HG03432 (cell line): ENCODE data around the gene DNAJB11.
"Not testable (repeated sequence)": the region's sequence is repeated elsewhere in the genome, so short reads cannot be mapped to it uniquely, and the experiment has no call there.

Experiments used
- ATAC-seq: cut with Tn5 transposase; IDR thresholded peaks from one replicate; pipeline ENCODE4 v1.9.1; 2021; ENCODE audit warnings: mild to moderate bottlenecking, moderate library complexity; ENCODE audit not compliant: unreplicated experiment

Gene DNAJB11

GRCh38 chr3:186617036-186617946 lies 46.8 kb downstream of the DNAJB11 start:
- ATAC-seq, result peak; percentile 98

GRCh38 chr3:186618318-186618938 lies 47.9 kb downstream of the DNAJB11 start:
- ATAC-seq, result no peak

GRCh38 chr3:186619787-186620212 lies 49.3 kb downstream of the DNAJB11 start:
- no peak for ATAC-seq

- ATAC-seq, result no peak
Observed at GRCh38 chr3:186620213-186621092, 49.9 kb downstream of the DNAJB11 start.

- no peak for ATAC-seq
Observed at GRCh38 chr3:186621894-186622650, 51.6 kb downstream of the DNAJB11 start.

- ATAC-seq, result no peak
Observed at GRCh38 chr3:186622651-186623310, 52.3 kb downstream of the DNAJB11 start.

- no peak for ATAC-seq
Observed at GRCh38 chr3:186624598-186624997, 54.1 kb downstream of the DNAJB11 start.

DNA sequence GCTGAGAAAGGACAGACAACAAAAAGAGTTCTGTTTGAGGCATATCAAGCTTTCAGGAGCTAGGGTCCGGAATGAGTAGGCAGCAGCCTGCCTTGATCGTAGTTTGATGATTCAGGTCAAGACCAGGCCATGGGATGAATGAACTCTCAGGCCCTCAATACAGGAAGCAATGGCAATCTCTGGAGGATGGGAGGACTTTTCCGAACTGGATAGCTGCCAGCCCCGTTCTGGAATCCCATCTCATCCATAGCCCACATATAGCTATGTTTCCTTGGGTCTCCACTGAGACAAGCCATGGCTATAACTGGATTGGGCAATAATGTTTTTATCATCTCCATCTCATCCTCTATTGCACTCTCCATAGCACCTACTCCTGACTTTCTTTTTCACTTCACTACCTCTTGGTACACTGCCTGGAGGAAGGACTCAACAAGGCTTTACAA lies 55.1 kb downstream of the DNAJB11 start:
- ATAC-seq, result no peak

GRCh38 chr3:186626254-186626847 lies 55.8 kb downstream of the DNAJB11 start:
- ATAC-seq, result no peak

DNA sequence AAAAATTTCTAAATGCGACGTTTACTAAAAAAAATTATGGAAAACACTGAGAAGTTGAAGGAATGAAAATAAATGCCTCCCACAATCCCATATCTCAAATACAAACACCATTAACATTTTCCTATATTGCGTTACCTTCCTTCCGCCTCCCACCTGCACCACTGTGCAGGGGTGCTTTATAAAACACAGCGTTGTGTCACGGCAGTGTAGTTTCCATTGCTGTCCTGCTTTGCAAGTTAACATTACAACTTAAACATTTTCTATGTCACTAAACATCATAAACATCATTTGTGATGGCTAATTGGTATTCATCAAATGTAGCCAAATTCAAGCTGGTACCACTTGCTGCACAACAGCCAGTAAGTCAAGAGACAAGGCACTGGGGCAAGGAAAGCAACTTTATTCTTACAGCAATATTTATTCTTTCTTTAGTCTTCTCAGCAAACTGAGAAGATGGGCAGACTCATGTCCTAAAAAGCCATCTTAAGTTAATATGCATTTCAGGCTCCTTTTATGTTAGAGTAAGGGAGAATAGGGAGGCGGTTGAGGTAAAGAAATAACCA lies 57.4 kb downstream of the DNAJB11 start:
- ATAC-seq, result no peak

GRCh38 chr3:186628756-186629155 lies 58.2 kb downstream of the DNAJB11 start:
- ATAC-seq, result no peak

GRCh38 chr3:186630950-186631641 lies 60.6 kb downstream of the DNAJB11 start:
- ATAC-seq, result no peak

- ATAC-seq, result no peak
Observed at GRCh38 chr3:186633481-186633880, 63.0 kb downstream of the DNAJB11 start.

- not testable (repeated sequence) for ATAC-seq
Observed at GRCh38 chr3:186634207-186634606, 63.7 kb downstream of the DNAJB11 start.
